ENCODE measurements around the gene KRT9. TPM values are rescaled to one million over a fixed set of nuclear protein-coding genes. Genes with fewer than 3 reads are reported as not detected.

KRT9 gene
- polyA plus RNA-seq, 3 donors = not detected

DNA sequence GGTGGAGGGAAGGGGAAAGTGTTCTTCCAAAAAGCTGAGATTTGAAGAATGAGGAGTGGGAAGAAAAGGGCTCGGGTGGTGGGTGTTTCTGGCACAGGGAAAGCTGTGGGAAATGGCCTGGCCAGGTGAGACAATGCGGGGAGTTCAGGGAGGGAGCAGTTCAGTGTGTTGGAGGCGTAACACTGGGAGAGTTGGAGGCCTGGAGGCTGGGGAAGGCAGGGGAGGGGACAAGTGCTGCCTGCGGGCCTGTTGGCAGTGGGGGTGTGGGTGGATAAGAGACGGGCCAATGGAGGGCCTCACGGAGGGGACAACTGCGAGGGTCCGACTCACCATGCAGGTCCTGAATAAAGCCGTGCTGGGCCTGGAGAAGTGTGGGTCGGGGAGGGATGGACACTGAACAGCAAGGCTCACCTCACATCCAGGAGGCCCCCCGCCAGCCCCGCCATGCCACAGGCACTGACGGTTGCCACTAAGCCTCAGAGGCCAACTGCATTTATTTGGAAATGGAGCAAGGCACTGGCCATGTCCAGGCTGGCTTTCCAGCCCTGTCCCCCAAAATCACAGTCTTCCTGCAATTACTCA, 25.9 kb downstream of the KRT9 start:
- no peaks in the 10 kb centered on the region for H3K36me3 ChIP-seq (replicated peaks in 1 of 2; ENCODE audit: control insufficient read depth in 1 of 2, insufficient read depth in 2 of 2, low read length in 2 of 2)
- no peak overlapping the region for H3K4me3 ChIP-seq (replicated peaks in 1 of 3; ENCODE audit: low read depth in 2 of 3, low read length in 3 of 3)
- intact Hi-C loops (cut with micrococcal nuclease) = loop anchor here (5.0 to 10.0 kb wide), 6 partner anchors 54 to 729 kb away; partner anchors contain the start of gene KRT36 (in 1 of the 2)
- H2AFZ ChIP-seq (ENCODE audit: insufficient read depth, low read depth, low read length, poor library complexity, severe bottlenecking) = no peak overlapping the region
- no peaks in the 10 kb centered on the region for H3K79me2 ChIP-seq (ENCODE audit: insufficient read depth, low read length)
- no peaks in the 10 kb centered on the region for H3K27me3 ChIP-seq (ENCODE audit: control insufficient read depth in 2 of 2, insufficient read depth in 2 of 2, low read length in 2 of 2)
- Mint-ChIP-seq H3K27me3 (ENCODE audit: low read depth in 3 of 3) (peaks cover 1 to 16% (median 8%) of the 10 kb centered on the region in 3 donors), H3K4me1 (peaks cover 21% of the 10 kb centered on the region), H3K4me3 (no peak overlapping the region), H3K9me3 (peaks cover 4 to 10% (median 7%) of the 10 kb centered on the region in 7 donors), H3K36me3 (peaks cover 0 to 2% of the 10 kb centered on the region in 2 donors), H3K27ac (peak overlapping the region in 1 of 7 donors; percentile 21)
- no peak overlapping the region for H3K4me2 ChIP-seq (replicated peaks; ENCODE audit: extremely low read depth, low read length, poor library complexity, severe bottlenecking)
- H4K20me1 ChIP-seq (ENCODE audit: insufficient read depth, low read length) = no peaks in the 10 kb centered on the region
- H3K27ac ChIP-seq (ENCODE audit: low read depth in 1 of 2, low read length in 2 of 2) = no peak overlapping the region
- TF ChIP-seq, protein P1, sequence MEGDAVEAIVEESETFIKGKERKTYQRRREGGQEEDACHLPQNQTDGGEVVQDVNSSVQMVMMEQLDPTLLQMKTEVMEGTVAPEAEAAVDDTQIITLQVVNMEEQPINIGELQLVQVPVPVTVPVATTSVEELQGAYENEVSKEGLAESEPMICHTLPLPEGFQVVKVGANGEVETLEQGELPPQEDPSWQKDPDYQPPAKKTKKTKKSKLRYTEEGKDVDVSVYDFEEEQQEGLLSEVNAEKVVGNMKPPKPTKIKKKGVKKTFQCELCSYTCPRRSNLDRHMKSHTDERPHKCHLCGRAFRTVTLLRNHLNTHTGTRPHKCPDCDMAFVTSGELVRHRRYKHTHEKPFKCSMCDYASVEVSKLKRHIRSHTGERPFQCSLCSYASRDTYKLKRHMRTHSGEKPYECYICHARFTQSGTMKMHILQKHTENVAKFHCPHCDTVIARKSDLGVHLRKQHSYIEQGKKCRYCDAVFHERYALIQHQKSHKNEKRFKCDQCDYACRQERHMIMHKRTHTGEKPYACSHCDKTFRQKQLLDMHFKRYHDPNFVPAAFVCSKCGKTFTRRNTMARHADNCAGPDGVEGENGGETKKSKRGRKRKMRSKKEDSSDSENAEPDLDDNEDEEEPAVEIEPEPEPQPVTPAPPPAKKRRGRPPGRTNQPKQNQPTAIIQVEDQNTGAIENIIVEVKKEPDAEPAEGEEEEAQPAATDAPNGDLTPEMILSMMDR (IDR thresholded peaks at IDR 0.05) = no peak
- H3K9me3 ChIP-seq (replicated peaks in 1 of 2; ENCODE audit: control insufficient read depth in 1 of 2, insufficient read depth in 1 of 2, low read length in 2 of 2) = peaks cover 3 to 7% of the 10 kb centered on the region in 2 donors
- peaks cover 16 to 20% of the 10 kb centered on the region in 2 donors for H3K4me1 ChIP-seq (ENCODE audit: control insufficient read depth in 1 of 2, insufficient read depth in 2 of 2, low read length in 2 of 2)
- WGBS (ENCODE audit: insufficient coverage) = 88% methylated on average over 10 of the region's 13 CpGs
- no peak overlapping the region for H3K9ac ChIP-seq (ENCODE audit: insufficient read depth, low read length, poor library complexity, severe bottlenecking)
- DNase-seq = no peak

DNA sequence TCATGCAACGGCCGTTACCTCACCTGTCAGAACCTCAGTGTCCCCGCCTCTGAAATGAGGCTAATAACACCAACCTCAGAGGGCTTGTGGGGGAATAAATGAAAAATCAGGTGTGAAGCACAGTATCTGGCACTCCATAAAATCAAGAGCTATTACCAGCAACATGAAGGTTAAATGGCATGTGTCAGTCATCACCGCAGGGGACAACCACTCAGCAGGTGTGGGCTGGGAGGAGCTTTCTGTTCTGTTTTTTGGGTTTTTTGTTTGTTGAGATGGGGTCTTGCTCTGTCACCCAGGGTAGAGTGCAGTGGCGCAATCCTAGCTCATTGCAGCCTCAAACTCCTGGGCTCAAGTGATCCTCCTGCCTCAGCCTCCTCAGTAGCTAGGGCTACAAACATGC, 26.9 kb downstream of the KRT9 start:
- intact Hi-C loops (cut with micrococcal nuclease) = loop anchor here (5.0 to 10.0 kb wide), 6 partner anchors 53 to 728 kb away; partner anchors contain the start of gene KRT36 (in 1 of the 2)
- peaks cover 4 to 10% (median 7%) of the 10 kb centered on the region in 7 donors for H3K9me3 Mint-ChIP-seq
- H3K27ac ChIP-seq (ENCODE audit: low read depth in 1 of 2, low read length in 2 of 2) = no peak overlapping the region
- TF ChIP-seq, protein P1 (IDR thresholded peaks at IDR 0.05) = no peak
- peaks cover 16 to 20% of the 10 kb centered on the region in 2 donors for H3K4me1 ChIP-seq (ENCODE audit: control insufficient read depth in 1 of 2, insufficient read depth in 2 of 2, low read length in 2 of 2)
- H3K36me3 ChIP-seq (replicated peaks in 1 of 2; ENCODE audit: control insufficient read depth in 1 of 2, insufficient read depth in 2 of 2, low read length in 2 of 2) = no peaks in the 10 kb centered on the region
- no peak overlapping the region for H3K4me2 ChIP-seq (replicated peaks; ENCODE audit: extremely low read depth, low read length, poor library complexity, severe bottlenecking)
- H3K9me3 ChIP-seq (replicated peaks in 1 of 2; ENCODE audit: control insufficient read depth in 1 of 2, insufficient read depth in 1 of 2, low read length in 2 of 2) = peaks cover 3 to 7% of the 10 kb centered on the region in 2 donors
- H3K27me3 Mint-ChIP-seq (ENCODE audit: low read depth in 3 of 3) = peaks cover 0 to 16% (median 8%) of the 10 kb centered on the region in 3 donors
- peaks cover 0 to 2% of the 10 kb centered on the region in 2 donors for H3K36me3 Mint-ChIP-seq
- H3K4me3 ChIP-seq (replicated peaks in 1 of 3; ENCODE audit: low read depth in 2 of 3, low read length in 3 of 3) = no peak overlapping the region
- no peaks in the 10 kb centered on the region for H4K20me1 ChIP-seq (ENCODE audit: insufficient read depth, low read length)
- no peak overlapping the region for H3K9ac ChIP-seq (ENCODE audit: insufficient read depth, low read length, poor library complexity, severe bottlenecking)
- WGBS (ENCODE audit: insufficient coverage) = 96% methylated on average over 3 of the region's 5 CpGs
- DNase-seq = no peak
- no peak overlapping the region for H2AFZ ChIP-seq (ENCODE audit: insufficient read depth, low read depth, low read length, poor library complexity, severe bottlenecking)
- no peaks in the 10 kb centered on the region for H3K79me2 ChIP-seq (ENCODE audit: insufficient read depth, low read length)
- no peaks in the 10 kb centered on the region for H3K27me3 ChIP-seq (ENCODE audit: control insufficient read depth in 2 of 2, insufficient read depth in 2 of 2, low read length in 2 of 2)
- H3K4me3 Mint-ChIP-seq = no peak overlapping the region
- no peak overlapping the region for H3K27ac Mint-ChIP-seq
- H3K4me1 Mint-ChIP-seq = peaks cover 21% of the 10 kb centered on the region

Measured in CD14-positive monocyte (primary cell).